NCI-H146 treated with DMSO at 0.1 percent for 48 hours (cell line): ENCODE results near the gene PHLDB3.
"Not testable (repeated sequence)": the region's sequence is repeated elsewhere in the genome, so short reads cannot be mapped to it uniquely, and the experiment has no call there.

Experiments
- DNase-seq: peaks from one replicate; lab custom pipeline; 2025; ENCODE audit not compliant: unreplicated experiment; lab: John Stamatoyannopoulos, UW

PHLDB3 gene

GRCh38 chr19:43504426-43505185, at the start of gene PHLDB3:
Gene PHLDB3, minus strand, starts transcription at chr19:43504746. Its CDS starts 628 bp downstream, at chr19:43504118.
- DNase-seq = peak; percentile 64

- DNase-seq = no peak
Measured at GRCh38 chr19:43553656-43554055, 49.1 kb upstream of the PHLDB3 start.

GRCh38 chr19:43552616-43553015, 48.1 kb upstream of the PHLDB3 start:
- no peak for DNase-seq

- DNase-seq = no peak
Measured at GRCh38 chr19:43552198-43552450, 47.6 kb upstream of the PHLDB3 start.

GRCh38 chr19:43551399-43552197, 47.1 kb upstream of the PHLDB3 start:
- no peak for DNase-seq

GRCh38 chr19:43548706-43549105, 44.2 kb upstream of the PHLDB3 start:
- no peak for DNase-seq

GRCh38 chr19:43547926-43548325, 43.4 kb upstream of the PHLDB3 start:
- DNase-seq = not testable (repeated sequence)

GRCh38 chr19:43546581-43546980, 42.0 kb upstream of the PHLDB3 start:
- no peak for DNase-seq

- DNase-seq = no peak
Measured at GRCh38 chr19:43545981-43546380, 41.4 kb upstream of the PHLDB3 start.

GRCh38 chr19:43545276-43545675, 40.7 kb upstream of the PHLDB3 start:
- DNase-seq = no peak

- DNase-seq = no peak
Measured at GRCh38 chr19:43544077-43544476, 39.5 kb upstream of the PHLDB3 start.

- no peak for DNase-seq
Measured at GRCh38 chr19:43541920-43542650, 37.5 kb upstream of the PHLDB3 start.

- DNase-seq = no peak
Measured at GRCh38 chr19:43540381-43540780, 35.8 kb upstream of the PHLDB3 start.

GRCh38 chr19:43538922-43539321, 34.4 kb upstream of the PHLDB3 start:
- no peak for DNase-seq

GRCh38 chr19:43534816-43535761, 30.5 kb upstream of the PHLDB3 start:
- DNase-seq = no peak

GRCh38 chr19:43534305-43534815, 29.8 kb upstream of the PHLDB3 start:
- no peak for DNase-seq

GRCh38 chr19:43533546-43534304, 29.2 kb upstream of the PHLDB3 start:
- peak; percentile 95 for DNase-seq

GRCh38 chr19:43532962-43533545, 28.5 kb upstream of the PHLDB3 start, which contains the start of gene ZNF575:
Gene ZNF575, plus strand, starts transcription at chr19:43533188. Its CDS starts 1,235 bp downstream, at chr19:43534423.
- DNase-seq = peak; percentile 97

- peak; percentile 70 for DNase-seq
Measured at GRCh38 chr19:43532571-43532961, 28.0 kb upstream of the PHLDB3 start.
